ENCODE results near the gene COL4A6. TPM values are rescaled to one million over a fixed set of nuclear protein-coding genes. Genes with fewer than 3 reads are reported as not detected.

The COL4A6 gene
- total and polyA plus RNA-seq, 2 of the 4 experiments (the other 2 are of a cell fraction): 0.36 to 0.74 TPM

DNA sequence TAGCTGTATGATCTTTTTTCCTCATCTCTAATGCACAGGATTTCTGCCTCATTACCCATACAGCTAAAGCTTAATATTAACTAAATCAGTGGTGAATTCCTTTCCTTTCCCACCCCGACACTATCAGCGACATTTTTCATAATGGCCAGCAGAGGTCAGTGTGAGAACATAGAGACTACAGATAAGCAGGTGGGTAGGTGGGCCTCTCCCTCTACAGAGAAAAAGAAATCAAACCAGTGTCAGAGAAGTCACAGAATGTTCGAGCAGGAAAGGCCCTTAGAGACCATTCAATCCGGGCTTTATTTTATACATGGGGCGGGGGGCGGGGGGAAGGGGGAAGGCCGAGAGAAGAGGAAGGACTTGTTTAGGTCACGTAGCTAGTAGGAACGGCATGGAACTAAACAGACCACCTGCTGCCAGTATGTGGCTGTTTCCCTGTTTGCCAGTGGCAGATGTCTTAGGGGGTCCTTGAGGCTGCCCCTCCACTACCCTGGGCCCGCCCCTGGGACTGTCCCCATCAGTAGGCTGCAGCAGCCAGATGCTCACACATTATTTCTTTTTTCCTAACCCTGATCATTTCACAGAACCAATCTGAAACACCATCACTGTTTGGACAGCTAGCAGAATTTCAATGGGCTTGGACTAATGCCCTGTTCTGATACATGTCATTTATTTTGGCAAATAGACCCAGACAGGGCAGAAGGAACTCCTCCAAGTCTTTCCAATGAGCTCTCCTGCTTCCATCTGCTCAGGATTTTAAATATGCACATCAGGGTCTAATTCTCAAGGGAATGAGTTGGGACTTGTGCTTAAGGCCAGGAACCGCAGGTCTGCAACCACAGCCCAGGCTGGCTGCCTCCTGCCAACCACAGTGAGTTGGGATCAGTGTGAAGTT, 213.2 kb downstream of the COL4A6 start:
- Histone ChIP-seq H4K20me1 (ENCODE audit: insufficient read depth, low read length) (no peaks in the 10 kb centered on the region), H3K9ac (ENCODE audit: low read depth, low read length) (no peak overlapping the region), H2BK15ac (ENCODE audit: low read depth, low read length) (no peak overlapping the region; the same call in 2 of the 3 replicates), H2BK5ac (ENCODE audit: low read depth, low read length, poor library complexity, severe bottlenecking) (no peak overlapping the region), H2BK20ac (ENCODE audit: low read depth, low read length) (peak overlapping the region; percentile 76; the same call in 1 of the 2 replicates), H4K5ac (ENCODE audit: low read depth, low read length) (no peak overlapping the region; the same call in 1 of the 2 replicates), H3K23ac (ENCODE audit: low read depth, low read length) (no peak overlapping the region), H3K9me3 (ENCODE audit: control insufficient read depth, insufficient read depth, low read length) (no peaks in the 10 kb centered on the region), H2AK9ac (replicated peaks; ENCODE audit: low read depth, low read length, poor library complexity) (no peak overlapping the region), H3K9me1 (ENCODE audit: insufficient read depth, low read length) (no peaks in the 10 kb centered on the region), H2AFZ (replicated peaks; ENCODE audit: low read length, poor library complexity) (no peak overlapping the region), H3K14ac (replicated peaks; ENCODE audit: low read depth, low read length) (no peak overlapping the region), H3K4me3 (ENCODE audit: insufficient read depth, low read depth, low read length) (no peak overlapping the region), H3K27me3 (ENCODE audit: control insufficient read depth, insufficient read depth, low read length) (peaks cover 14% of the 10 kb centered on the region), H2BK120ac (ENCODE audit: low read depth, low read length) (peak overlapping the region; percentile 53), H4K91ac (ENCODE audit: insufficient read depth, low read depth, low read length) (peak overlapping the region; percentile 23), H3K4me2 (ENCODE audit: low read depth, low read length) (no peak overlapping the region), H4K8ac (ENCODE audit: low read depth in 2 of 2, low read length in 2 of 2) (no peak overlapping the region; a peak in 1 of 4 replicates), H3K4ac (ENCODE audit: low read depth, low read length) (peak overlapping the region; percentile 65), H3K4me1 (ENCODE audit: control insufficient read depth, insufficient read depth, low read length) (peaks cover 2% of the 10 kb centered on the region; the same call in 1 of the 2 replicates), H3K36me3 (ENCODE audit: control insufficient read depth, insufficient read depth, low read length) (no peaks in the 10 kb centered on the region), H3K18ac (ENCODE audit: low read depth, low read length) (no peak overlapping the region; the same call in 1 of the 2 replicates), H3K56ac (ENCODE audit: extremely low read depth, insufficient read depth, low read length) (no peak overlapping the region), H3K79me1 (ENCODE audit: low read depth in 1 of 2, low read length in 2 of 2) (no peaks in the 10 kb centered on the region), H2AK5ac (ENCODE audit: low read depth, low read length) (no peak overlapping the region), H3K27ac (ENCODE audit: insufficient read depth, low read length) (peak overlapping the region; percentile 20; the same call in 1 of the 2 replicates)
- in situ Hi-C loops (cut with MboI; ENCODE audit: low sequenced_read_pairs) (loop anchor here (10.0 kb wide), 1 partner anchor 330 kb away; no protein-coding TSS in a partner anchor), dilution Hi-C loops (cut with HindIII; ENCODE audit: low sequenced_read_pairs, unreplicated experiment) (no loop called here), intact Hi-C loops (cut with micrococcal nuclease) (loop anchor here (1.0 to 2.0 kb wide), 3 partner anchors 79 to 312 kb away; partner anchors contain the start of genes COL4A5 and COL4A6)
- ATAC-seq (ENCODE audit: low read depth): peak; percentile 63
- peak; percentile 57 for TF ChIP-seq SMC3 (IDR thresholded peaks at IDR 0.05; ENCODE audit: low read depth, low read length)
- TF ChIP-seq FOS (IDR thresholded peaks at IDR 0.05; ENCODE audit: low read depth, low read length): no peak
- TF ChIP-seq RCOR1 (IDR thresholded peaks at IDR 0.05; ENCODE audit: insufficient replicate concordance, low read length): no peak
- TF ChIP-seq ELK1 (IDR thresholded peaks at IDR 0.05; ENCODE audit: borderline replicate concordance, low read depth, low read length): no peak
- peak; percentile 69 for TF ChIP-seq RAD21 (IDR thresholded peaks at IDR 0.05; ENCODE audit: low read length)
- no peak for TF ChIP-seq MAZ (IDR thresholded peaks at IDR 0.05; ENCODE audit: borderline replicate concordance, low read depth, low read length)
- TF ChIP-seq RFX5 (IDR thresholded peaks at IDR 0.05; ENCODE audit: low read depth, low read length): no peak
- TF ChIP-seq CTCF (conservative IDR thresholded peaks at IDR 0.05; ENCODE audit: low read depth, low read length): peak; percentile 59
- ChIA-PET CTCF (interaction anchor here (0.6 to 1.8 kb wide), 8 partner anchors 8 to 1463 kb away, joined by 3 to 9 read pairs (median 3); no protein-coding TSS in a partner anchor), POLR2A (ENCODE audit: unreplicated experiment) (no interaction called here)
- WGBS, 2 experiments (ENCODE audit: extremely low coverage in 2 of 2, insufficient read length in 1 of 2): 0% methylated on average over 1 of the region's 11 CpGs; no CpG with 5 or more reads in 1 of the 2 experiments
- peak; percentile 31 for DNase-seq
- BruUV-seq (replicated peaks): no TSS peak
